ENCODE results near the gene VTA1. TPM values are rescaled to one million over a fixed set of nuclear protein-coding genes. Genes with fewer than 3 reads are reported as not detected.

Gene VTA1
- total RNA-seq, 1 experiment from 2014 or later: 72.1 TPM

DNA sequence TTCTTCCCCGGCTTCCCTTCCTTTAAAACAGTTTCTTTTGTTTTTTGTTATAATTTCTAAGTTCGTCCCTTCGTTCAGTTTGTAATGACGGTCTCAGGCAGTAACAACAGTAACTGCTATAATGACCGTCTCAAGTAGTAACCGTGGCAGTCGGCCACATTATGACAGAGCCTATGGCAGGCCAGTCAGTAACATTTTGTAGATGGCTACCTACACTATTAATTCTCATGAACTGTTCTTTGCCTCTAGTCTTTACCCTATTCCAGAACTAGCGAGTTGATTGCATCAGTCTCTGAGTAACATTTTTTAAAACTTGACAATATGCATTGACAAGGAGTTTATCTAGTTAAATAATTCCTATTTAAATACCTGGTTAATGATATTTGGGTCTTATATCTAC, 111.7 kb downstream of the VTA1 start:
- in situ Hi-C loops (cut with HindIII; ENCODE audit: low pct_unique_long_range_greater_than_20kb, low sequenced_read_pairs): no loop called here
- no peak for TF ChIP-seq SIN3A (IDR thresholded peaks at IDR 0.05; ENCODE audit: borderline replicate concordance, insufficient read depth, low read depth, low read length)
- TF ChIP-seq POLR2AphosphoS5 (IDR thresholded peaks at IDR 0.05; ENCODE audit: low read depth, low read length): no peak
- TF ChIP-seq REST (IDR thresholded peaks at IDR 0.05; ENCODE audit: insufficient read depth in 1 of 2, low read depth in 2 of 2, low read length in 1 of 2): no peak
- no peak for TF ChIP-seq TCF7L2 (IDR thresholded peaks at IDR 0.05; ENCODE audit: low read depth, low read length)
- TF ChIP-seq, protein P1, sequence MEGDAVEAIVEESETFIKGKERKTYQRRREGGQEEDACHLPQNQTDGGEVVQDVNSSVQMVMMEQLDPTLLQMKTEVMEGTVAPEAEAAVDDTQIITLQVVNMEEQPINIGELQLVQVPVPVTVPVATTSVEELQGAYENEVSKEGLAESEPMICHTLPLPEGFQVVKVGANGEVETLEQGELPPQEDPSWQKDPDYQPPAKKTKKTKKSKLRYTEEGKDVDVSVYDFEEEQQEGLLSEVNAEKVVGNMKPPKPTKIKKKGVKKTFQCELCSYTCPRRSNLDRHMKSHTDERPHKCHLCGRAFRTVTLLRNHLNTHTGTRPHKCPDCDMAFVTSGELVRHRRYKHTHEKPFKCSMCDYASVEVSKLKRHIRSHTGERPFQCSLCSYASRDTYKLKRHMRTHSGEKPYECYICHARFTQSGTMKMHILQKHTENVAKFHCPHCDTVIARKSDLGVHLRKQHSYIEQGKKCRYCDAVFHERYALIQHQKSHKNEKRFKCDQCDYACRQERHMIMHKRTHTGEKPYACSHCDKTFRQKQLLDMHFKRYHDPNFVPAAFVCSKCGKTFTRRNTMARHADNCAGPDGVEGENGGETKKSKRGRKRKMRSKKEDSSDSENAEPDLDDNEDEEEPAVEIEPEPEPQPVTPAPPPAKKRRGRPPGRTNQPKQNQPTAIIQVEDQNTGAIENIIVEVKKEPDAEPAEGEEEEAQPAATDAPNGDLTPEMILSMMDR (IDR thresholded peaks at IDR 0.05): no peak
- ChIA-PET CTCF (no interaction called here), POLR2A (no interaction called here)
- BruUV-seq (replicated peaks): no TSS peak
- H3K4me1 ChIP-seq (ENCODE audit: control insufficient read depth, insufficient read depth, low read length): no peaks in the 10 kb centered on the region
- H3K9me3 ChIP-seq (ENCODE audit: control insufficient read depth, insufficient read depth, low read depth, low read length): no peaks in the 10 kb centered on the region
- no peak for ATAC-seq
- no peak overlapping the region for H3K4me3 ChIP-seq (ENCODE audit: low read depth in 2 of 2, low read length in 2 of 2)
- intact Hi-C loops (cut with micrococcal nuclease; ENCODE audit: unreplicated experiment): no loop called here
- H3K27me3 ChIP-seq (ENCODE audit: control insufficient read depth, insufficient read depth, low read length): no peaks in the 10 kb centered on the region
- peak overlapping the region; percentile 42; the same call in 1 of the 2 replicates for H3K27ac ChIP-seq (ENCODE audit: low read length)
- no peak for DNase-seq (ENCODE audit: low read depth, low spot score)
- H3K36me3 ChIP-seq (ENCODE audit: control insufficient read depth, insufficient read depth, low read length): no peaks in the 10 kb centered on the region

GRCh38 chr6:142260748-142261147, 113.7 kb downstream of the VTA1 start:
- ChIA-PET CTCF (no interaction called here), POLR2A (no interaction called here)
- H3K4me1 ChIP-seq (ENCODE audit: control insufficient read depth, insufficient read depth, low read length): no peaks in the 10 kb centered on the region

More at GRCh38 chr6:142260748-142261147, 113.7 kb downstream of the VTA1 start:
- intact Hi-C loops (cut with micrococcal nuclease; ENCODE audit: unreplicated experiment) (no loop called here), in situ Hi-C loops (cut with HindIII; ENCODE audit: low pct_unique_long_range_greater_than_20kb, low sequenced_read_pairs) (no loop called here)
- Histone ChIP-seq H3K27ac (ENCODE audit: low read length) (no peak overlapping the region), H3K27me3 (ENCODE audit: control insufficient read depth, insufficient read depth, low read length) (no peaks in the 10 kb centered on the region), H3K36me3 (ENCODE audit: control insufficient read depth, insufficient read depth, low read length) (no peaks in the 10 kb centered on the region), H3K4me3 (ENCODE audit: low read depth in 2 of 2, low read length in 2 of 2) (no peak overlapping the region), H3K9me3 (ENCODE audit: control insufficient read depth, insufficient read depth, low read depth, low read length) (no peaks in the 10 kb centered on the region)
- TF ChIP-seq TCF7L2 (IDR thresholded peaks at IDR 0.05; ENCODE audit: low read depth, low read length) (no peak), SIN3A (IDR thresholded peaks at IDR 0.05; ENCODE audit: borderline replicate concordance, insufficient read depth, low read depth, low read length) (no peak), REST (IDR thresholded peaks at IDR 0.05; ENCODE audit: insufficient read depth in 1 of 2, low read depth in 2 of 2, low read length in 1 of 2) (no peak), POLR2AphosphoS5 (IDR thresholded peaks at IDR 0.05; ENCODE audit: low read depth, low read length) (no peak)
- TF ChIP-seq, protein P1 (IDR thresholded peaks at IDR 0.05): no peak
- DNase-seq (ENCODE audit: low read depth, low spot score): no peak
- BruUV-seq (replicated peaks): no TSS peak
- no peak for ATAC-seq
